GM18867 (cell line): Measurements from ENCODE around the gene FGFR4.

ENCODE experiments used
- ATAC-seq: cut with Tn5 transposase; IDR thresholded peaks from one replicate; pipeline ENCODE4 v1.9.1; 2021; ENCODE audit warnings: mild to moderate bottlenecking, moderate library complexity; ENCODE audit not compliant: unreplicated experiment

Gene FGFR4

DNA sequence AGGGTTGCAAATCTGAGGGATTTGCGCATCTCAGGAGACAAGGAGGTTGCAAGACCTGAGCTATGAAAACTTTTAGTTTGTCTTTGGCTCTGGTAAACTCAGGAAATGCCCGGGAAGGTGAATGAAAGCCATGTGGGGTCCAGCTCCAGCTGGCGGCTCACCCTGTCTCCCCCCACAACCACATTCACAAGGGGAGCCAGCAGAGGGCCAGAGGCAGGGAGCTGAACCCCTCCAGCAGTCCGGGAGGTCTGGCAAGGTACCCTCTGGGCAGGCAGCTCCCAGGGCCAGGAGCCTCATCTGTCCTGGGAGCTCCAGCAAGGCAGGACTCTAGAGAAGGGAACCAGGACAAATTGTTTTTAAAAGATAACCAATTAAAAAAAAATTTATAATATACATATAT, 2.5 kb upstream of the FGFR4 start:
- no peak for ATAC-seq

DNA sequence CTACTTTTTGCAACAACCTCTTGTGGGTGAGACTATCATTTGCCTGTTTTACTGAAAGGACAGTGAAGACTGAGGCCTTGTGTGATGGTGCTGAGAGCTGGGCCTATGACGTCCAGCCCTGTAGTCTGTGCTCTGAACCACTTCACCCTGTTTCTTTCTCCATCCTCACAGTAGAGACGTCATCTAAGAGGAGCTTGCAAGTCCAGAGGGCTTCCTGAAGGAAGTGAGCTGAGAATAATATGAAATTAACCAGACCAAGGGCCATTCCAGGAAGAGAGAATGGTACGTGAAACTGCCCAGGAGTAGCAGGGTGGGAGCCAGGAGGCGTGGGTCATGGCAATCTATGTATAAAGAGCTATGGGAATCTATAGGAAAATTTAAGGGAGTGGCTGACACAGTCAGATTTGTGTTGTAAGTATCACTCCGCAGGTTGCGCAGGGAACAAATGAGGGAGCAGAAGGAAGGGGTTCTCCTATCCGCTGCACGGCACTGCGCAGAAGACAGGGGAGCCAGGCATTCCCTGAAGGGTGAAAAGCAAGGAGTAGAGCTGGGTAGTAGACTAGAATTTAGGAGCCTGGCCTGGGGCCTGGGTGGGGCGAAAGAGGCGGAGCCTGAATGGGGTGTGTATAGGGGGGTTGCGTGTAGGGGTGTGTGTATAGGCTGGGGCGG, 596 bp upstream of the FGFR4 start:
- ATAC-seq = no peak

DNA sequence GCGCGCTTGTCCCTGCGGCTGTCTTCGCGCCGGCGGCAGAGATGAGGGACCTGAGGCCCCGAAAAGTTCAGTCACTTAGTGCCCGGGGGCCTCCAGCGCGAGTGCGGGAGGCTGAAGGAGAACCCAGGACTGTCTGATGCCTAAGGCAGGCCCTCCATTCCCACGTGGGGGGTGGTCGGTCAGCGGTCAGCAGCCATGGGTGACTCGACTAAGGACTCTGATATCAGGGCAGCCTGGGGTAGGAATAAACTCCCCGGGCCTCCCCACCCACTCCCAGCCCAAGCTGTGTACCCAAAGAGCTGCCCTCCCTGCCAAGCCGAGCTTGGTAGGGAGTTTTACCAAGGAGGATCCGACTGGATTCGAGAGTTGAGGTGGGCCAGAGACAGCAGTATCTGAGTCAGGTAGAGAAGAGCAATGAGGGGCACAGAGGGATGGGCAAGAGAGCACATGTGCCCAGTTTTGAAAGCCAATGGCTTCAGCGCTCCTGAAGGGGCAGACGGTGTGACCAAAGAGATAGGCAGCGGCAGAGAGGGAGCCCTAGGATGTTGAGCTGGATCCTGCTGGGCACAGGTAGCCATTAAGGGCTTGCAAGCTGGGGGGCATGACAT, 787 bp downstream of the FGFR4 start:
- no peak for ATAC-seq

DNA sequence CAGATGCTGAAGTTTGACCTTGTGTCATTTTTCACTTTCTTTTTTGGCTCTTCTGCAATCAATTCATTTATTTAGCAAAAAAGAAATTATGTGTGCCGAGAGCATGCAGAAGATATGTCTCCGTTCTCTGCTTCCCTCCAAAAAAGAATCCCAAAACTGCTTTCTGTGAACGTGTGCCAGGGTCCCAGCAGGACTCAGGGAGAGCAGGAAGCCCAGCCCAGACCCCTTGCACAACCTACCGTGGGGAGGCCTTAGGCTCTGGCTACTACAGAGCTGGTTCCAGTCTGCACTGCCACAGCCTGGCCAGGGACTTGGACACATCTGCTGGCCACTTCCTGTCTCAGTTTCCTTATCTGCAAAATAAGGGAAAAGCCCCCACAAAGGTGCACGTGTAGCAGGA, 2.4 kb downstream of the FGFR4 start:
- no peak for ATAC-seq

DNA sequence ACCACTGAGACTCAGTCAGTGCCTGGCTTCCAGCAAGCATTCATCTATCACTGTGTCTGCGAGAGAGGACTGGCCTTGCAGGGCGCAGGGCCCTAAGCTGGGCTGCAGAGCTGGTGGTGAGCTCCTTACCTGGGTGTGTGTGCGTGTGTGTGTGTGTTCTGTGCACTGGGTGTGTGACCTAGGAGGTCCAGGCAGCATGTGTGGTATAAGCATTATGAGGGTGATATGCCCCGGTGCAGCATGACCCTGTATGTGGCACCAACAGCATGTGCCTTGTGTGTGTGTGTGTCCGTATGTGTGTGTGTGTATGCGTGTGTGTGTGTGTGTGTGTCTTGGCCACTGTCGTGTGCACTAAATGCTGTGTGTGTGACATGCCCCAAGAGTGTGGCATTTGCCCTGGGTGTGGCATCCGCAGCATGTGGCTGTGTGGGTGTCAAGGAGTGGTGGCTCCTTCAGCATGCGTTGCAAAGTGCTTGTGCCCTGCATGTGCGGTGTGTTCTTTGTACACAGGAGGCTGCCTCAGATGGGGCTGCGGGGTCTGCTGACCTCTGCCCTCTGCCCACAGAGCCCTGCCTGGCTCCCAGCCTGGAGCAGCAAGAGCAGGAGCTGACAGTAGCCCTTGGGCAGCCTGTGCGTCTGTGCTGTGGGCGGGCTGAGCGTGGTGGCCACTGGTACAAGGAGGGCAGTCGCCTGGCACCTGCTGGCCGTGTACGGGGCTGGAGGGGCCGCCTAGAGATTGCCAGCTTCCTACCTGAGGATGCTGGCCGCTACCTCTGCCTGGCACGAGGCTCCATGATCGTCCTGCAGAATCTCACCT, 3.3 kb downstream of the FGFR4 start:
- ATAC-seq = no peak

DNA sequence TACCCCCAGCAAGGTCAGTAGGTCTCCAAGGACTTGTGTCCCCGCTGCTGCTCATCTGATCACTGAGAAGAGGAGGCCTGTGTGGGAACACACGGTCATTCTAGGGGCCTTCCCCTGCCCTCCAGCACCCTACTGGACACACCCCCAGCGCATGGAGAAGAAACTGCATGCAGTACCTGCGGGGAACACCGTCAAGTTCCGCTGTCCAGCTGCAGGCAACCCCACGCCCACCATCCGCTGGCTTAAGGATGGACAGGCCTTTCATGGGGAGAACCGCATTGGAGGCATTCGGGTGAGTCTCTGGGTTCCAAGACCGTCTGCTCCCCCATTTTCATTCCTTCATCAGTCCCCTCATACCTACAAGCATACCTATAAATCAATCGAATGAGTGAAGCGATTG, 4.1 kb downstream of the FGFR4 start:
- no peak for ATAC-seq

DNA sequence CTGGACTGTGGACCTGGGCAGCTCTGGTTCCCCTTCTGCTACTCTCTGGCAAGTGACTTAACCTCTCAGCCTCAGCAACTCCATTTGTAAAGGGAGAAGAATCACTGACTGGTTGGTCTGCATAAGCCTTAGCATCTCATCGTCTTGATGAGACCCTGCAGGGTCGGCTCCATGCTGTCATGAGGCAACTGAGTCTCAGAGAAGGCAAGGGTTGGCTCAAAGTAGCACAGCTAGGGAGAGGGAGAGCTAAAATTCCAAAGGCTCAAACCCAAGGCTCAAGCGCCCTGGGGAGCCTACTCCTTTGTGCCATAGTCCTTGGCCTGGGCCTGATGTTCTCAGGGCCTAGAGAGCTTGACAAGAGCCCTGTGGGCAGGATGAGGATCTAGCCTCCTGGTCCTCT, 4.5 kb downstream of the FGFR4 start:
- no peak for ATAC-seq

DNA sequence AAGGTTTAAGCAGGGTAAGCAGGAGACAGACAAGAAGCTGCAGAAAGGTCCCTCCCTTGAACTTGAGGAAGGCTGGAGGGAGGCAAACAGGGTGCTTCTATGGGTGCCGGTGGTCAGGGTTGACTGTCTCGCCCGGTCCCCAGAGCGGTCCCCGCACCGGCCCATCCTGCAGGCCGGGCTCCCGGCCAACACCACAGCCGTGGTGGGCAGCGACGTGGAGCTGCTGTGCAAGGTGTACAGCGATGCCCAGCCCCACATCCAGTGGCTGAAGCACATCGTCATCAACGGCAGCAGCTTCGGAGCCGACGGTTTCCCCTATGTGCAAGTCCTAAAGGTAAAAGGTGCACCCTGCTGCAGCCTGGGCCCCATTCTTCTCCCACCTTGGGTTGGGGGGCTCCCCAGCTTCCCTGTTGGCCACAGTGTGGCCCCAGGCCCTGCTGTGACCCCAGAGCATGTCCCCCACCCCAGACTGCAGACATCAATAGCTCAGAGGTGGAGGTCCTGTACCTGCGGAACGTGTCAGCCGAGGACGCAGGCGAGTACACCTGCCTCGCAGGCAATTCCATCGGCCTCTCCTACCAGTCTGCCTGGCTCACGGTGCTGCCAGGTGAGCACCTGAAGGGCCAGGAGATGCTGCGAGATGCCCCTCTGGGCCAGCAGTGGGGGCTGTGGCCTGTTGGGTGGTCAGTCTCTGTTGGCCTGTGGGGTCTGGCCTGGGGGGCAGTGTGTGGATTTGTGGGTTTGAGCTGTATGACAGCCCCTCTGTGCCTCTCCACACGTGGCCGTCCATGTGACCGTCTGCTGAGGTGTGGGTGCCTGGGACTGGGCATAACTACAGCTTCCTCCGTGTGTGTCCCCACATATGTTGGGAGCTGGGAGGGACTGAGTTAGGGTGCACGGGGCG, 5.7 kb downstream of the FGFR4 start:
- no peak for ATAC-seq

DNA sequence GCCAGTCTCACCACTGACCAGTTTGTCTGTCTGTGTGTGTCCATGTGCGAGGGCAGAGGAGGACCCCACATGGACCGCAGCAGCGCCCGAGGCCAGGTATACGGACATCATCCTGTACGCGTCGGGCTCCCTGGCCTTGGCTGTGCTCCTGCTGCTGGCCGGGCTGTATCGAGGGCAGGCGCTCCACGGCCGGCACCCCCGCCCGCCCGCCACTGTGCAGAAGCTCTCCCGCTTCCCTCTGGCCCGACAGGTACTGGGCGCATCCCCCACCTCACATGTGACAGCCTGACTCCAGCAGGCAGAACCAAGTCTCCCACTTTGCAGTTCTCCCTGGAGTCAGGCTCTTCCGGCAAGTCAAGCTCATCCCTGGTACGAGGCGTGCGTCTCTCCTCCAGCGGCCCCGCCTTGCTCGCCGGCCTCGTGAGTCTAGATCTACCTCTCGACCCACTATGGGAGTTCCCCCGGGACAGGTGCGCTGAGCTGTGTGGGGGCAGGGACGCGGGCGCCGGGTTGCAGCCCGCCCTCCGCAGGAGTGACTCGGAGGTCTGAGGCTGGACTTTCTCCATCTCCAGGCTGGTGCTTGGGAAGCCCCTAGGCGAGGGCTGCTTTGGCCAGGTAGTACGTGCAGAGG, 6.5 kb downstream of the FGFR4 start:
- ATAC-seq = no peak

DNA sequence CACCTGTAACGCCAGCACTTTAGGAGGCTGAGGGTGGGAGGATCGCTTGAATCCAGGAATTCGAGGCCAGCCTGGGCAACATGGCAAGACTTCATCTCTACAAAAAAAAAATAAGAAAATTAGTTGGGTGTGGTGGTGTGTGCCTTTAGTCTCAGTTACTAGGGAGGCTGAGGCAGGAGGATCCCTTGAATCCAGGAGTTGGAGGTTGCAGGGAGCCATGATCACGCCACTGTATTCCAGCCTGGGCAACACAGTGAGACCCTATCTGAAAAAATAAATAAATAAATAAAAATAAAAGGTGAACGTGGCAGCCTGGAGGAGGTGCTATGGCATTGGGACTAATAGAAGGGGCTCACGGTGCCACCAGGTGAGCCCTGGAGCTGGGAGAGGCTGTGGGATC, 7.1 kb downstream of the FGFR4 start:
- ATAC-seq = no peak

DNA sequence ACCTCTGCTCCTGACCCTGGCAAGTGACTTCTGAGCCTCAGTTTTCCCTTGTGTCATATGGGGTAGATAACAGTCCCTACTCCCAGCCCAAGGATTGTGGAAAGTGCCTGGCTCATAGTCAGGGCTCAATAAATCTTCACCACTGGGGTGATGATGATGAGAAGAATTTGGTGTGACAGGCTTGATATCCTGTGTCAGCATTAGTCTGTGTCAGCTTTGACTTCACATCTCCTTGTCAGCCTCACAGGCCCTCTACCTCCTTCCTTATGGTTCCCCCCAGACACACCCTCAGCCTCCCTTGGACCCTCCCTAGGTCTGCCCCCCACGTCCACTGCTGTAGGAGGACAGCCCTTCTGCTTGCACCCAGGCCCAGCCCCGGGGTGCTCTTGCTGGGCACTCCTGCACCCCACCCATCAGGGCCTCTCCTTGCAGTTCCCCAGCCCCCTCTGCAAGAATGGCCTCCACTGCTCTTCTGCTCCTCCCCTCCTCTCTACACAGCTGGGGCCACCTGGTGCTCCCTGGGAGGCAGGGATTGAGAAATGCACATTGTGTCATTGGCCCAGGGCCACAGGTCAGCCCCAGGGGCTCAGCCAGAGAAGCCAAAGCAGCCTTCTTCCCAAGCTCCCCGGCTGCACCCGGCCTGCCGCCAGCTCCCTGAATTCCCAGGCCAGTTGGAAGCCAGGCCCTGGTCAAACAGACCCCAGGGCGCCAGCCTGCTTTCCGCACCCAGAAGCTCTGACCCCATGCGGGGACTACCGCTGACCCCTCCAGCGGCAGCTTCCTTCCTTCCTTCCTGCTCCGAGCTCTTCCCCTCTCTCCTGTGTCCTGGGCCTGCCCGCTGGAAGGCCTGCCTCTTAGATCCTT, 7.7 kb downstream of the FGFR4 start:
- ATAC-seq = no peak

DNA sequence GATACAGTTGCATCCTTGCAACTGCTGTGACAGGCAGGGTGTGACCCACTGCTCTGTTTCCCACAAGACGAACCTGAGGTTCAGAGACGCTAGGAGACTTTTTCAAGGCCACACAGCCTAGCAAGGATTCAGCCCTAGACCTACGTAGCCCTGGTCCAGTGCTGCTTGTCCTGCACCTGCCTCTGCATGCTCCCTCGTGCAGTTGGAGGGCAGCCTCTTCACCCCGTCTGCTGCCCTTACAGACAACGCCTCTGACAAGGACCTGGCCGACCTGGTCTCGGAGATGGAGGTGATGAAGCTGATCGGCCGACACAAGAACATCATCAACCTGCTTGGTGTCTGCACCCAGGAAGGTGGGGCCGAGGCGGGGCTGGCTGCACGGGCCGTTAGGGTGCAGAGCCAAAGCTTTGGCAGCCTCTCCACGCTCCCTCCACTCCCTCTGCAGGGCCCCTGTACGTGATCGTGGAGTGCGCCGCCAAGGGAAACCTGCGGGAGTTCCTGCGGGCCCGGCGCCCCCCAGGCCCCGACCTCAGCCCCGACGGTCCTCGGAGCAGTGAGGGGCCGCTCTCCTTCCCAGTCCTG, 8.5 kb downstream of the FGFR4 start:
- ATAC-seq = no peak

DNA sequence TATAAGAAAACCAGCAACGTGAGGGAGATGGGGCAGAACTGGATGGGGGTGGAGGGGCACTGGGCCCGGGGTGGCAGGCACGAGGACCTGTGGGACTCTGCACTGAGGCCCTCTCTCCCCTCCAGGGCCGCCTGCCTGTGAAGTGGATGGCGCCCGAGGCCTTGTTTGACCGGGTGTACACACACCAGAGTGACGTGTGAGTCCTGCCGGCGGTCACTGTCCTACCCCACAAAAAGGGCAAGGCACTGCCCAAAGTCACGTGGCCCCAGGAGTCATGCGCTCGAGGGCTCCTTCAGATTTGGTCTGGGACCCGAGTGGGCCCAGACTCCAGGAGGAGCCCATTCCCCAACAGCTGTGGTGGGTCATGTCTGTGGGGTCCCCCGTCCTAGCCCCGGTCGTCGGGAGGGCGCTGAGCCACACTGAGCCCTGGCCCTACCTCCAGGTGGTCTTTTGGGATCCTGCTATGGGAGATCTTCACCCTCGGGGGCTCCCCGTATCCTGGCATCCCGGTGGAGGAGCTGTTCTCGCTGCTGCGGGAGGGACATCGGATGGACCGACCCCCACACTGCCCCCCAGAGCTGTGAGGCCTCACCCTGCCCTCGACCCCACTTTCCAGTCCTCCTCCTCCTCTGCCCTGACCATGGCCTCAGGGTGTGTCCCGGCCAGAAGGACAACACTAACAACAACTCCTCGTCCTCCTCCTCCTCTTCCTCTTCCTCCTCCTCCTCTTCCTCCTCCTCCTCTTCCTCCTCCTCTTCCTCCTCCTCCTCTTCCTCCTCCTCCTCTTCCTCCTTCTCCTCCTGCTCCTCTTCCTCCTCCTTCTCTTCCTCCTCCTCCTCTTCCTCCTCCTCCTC, 9.7 kb downstream of the FGFR4 start:
- ATAC-seq = no peak

DNA sequence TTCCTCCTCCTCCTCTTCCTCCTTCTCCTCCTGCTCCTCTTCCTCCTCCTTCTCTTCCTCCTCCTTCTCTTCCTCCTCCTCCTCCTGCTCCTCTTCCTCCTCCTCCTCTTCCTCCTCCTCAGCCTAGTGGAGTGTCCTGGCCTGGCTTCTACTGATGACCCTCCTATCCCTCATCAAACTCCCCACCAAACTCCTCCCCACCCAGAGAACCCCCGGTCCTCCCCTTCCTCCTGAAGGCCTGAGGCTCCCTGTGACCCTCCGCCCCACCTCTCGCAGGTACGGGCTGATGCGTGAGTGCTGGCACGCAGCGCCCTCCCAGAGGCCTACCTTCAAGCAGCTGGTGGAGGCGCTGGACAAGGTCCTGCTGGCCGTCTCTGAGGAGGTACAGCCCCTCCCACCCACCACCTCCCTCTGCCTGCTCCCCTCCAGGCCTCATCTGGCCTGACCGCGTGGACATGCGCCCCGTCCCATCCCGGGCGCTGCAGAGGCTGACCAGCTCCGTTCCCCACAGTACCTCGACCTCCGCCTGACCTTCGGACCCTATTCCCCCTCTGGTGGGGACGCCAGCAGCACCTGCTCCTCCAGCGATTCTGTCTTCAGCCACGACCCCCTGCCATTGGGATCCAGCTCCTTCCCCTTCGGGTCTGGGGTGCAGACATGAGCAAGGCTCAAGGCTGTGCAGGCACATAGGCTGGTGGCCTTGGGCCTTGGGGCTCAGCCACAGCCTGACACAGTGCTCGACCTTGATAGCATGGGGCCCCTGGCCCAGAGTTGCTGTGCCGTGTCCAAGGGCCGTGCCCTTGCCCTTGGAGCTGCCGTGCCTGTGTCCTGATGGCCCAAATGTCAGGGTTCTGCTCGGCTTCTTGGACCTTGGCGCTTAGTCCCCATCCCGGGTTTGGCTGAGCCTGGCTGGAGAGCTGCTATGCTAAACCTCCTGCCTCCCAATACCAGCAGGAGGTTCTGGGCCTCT, 10.6 kb downstream of the FGFR4 start:
- no peak for ATAC-seq

DNA sequence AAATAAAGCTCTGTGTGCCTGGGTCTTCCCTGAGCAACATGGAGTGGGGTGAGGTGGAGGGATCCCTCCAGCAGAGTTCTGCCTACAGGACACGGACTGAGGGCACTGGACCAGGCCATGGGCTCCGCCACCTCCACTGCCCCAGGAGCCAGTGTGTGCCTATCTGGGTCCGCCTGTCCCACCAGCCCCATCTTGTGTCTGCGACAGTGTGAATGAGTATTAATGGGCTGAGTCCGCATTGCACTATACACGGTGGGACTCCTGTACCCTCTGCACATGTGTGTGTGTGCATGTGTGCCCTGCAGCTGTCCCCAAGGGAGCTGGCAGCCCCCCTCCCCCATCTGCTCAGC, 11.4 kb downstream of the FGFR4 start:
- ATAC-seq = no peak

DNA sequence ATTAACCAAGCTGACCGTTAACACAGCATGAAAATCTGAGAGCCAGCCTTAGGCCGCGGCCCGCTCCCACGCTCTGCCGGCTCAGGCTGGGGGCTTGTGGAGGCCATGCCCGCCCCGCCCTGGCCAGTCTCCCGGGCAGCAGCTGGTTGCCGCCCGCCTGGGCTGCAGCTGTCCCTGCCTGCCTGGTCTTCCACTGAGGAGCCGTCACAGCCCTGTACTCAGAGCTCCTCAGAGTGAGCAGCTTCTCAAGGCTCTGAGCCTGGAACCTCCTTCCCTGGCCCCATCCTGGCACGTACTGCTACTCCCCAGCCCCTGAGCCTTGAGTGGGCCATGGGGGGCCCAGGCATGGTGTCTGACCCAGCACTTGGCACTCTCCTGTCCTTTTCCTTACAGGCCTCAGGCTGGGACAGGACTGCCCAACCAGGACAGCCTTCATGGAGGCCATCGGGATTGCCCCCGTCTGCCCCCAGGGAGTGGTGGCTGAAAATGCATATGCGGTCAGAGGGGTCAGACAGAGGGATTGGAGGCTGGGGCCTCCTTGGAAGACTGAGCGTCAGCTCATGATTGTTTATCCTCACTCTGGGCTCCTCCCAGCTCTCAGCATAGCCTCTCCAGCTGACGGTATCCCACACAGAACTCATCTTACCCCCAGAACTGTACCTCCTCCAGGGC, 11.9 kb downstream of the FGFR4 start:
- no peak for ATAC-seq
